OCI-M2 (cell line): Measurements from ENCODE around the gene LMX1B.
"Not testable (repeated sequence)": the region's sequence is repeated elsewhere in the genome, so short reads cannot be mapped to it uniquely, and the experiment has no call there.

ENCODE experiments used
- DNase-seq: peaks from one replicate; lab custom pipeline; 2025; ENCODE audit not compliant: unreplicated experiment; lab: John Stamatoyannopoulos, UW

Gene LMX1B

DNA sequence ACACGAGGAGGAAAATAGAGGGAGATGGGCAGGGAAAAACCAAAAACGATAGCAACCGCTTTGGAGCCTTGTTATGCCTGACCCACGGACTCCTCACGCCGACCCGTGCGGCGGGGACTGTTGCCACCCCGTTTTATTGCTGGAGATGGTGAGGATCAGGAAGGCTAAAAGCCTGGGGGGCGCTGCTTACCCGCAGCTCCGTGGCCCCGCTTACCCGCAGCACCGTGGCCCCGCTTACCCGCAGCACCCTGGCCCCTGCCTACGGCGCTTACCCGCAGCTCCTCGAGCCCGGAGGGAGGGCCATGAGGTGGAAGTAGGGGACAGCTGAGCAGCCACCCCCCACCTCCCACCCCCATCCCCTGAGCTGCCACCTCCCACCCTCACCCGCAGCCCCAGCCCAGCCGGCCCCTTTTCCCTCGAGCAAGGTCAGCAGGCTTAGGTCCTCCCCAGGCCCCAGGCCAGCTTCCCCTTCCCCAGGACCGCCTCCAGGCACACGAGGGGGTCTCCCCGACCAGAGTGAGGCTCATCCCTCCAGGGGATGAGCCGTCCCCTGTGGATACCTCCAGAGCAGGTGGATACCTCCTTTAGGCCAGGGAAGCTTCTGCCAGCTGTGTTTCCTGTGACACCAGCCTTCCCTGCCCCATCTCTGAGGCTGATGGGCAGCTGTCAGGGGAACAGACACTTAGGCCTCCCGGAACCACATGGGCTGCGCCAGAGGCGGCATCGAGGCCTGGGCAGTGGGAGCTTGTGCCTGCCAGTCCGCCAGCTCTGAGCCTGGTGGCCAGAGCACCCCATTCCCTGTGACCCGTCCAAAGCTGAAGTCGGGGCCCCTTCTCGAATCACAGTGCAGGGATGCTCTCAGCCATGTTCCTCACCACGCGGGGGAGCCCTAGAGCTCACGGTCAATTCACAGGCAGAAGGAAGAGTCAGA, 92.3 kb downstream of the LMX1B start:
- no peak for DNase-seq

DNA sequence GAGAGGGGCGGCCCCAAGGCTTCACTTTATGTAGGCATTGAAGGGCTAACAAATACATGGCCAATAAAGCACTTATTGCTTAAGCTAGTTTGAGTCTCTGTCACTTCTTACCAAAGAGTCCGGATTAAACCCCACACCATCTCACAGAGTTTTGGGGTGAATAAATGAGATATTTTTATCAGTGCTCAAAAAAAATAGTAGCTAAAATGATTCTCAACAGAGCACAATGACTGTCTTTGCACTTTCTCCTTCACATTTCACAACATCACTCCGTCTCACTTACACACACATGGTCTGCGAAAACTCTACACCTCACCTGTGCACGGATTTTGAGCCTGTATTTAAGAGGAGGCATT, 92.9 kb downstream of the LMX1B start:
- DNase-seq, result no peak

DNA sequence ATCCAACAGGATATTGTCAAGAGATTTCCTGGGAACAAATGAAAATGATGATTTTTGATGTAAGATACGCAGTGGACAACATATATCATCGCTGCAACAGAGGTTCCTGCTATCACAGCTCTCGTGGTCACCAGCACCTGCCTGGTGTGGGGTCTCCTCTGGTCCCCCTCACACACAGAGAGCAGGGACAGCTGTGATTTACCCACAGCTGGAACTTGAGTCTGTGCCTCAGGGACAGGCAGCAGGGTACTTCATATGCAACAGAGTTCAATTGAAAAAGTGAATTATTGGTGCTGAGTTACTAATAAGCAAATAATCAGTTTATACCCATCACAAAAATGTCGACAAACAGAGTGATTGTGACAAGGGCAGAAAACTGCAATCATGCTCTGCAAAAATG, 93.4 kb downstream of the LMX1B start:
- DNase-seq, result no peak

DNA sequence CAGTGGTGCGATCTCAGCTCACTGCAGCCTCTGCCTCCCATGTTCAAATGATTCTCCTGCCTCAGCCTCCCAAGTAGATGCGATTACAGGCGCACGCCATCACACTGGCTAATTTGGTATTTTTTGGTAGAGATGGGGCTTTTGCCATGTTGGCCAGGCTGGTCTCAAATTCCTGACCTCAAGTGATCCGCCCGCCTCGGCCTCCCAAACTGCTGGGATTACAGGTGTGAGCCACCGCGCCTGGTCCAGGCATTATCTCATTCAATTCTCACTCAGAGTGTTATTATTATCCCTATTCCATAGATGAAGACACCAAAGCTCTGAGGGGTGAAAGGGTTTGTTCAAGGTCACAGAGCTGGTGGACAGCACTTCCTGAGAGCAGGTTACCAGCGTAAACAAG, 94.0 kb downstream of the LMX1B start:
- DNase-seq, result not testable (repeated sequence)

DNA sequence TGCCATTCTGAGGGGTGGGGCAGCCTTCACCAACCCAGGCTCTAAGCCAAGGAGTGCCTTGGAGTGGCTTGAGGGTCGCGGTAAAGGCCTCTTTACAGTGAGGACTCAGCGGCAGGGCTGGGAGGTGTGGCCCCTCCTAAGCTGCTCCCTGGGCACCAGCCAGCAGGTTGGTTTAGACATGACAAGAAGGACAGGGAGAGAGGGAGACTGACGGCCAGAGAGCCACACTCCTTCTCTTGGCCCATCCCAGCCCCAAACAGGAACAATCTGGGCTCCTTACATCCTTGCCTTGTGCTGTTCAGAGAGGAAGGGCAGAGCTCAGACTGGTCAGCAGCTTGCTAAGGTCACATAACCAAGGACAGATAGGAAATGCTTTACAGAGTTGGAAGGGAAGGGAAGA, 94.5 kb downstream of the LMX1B start:
- no peak for DNase-seq

DNA sequence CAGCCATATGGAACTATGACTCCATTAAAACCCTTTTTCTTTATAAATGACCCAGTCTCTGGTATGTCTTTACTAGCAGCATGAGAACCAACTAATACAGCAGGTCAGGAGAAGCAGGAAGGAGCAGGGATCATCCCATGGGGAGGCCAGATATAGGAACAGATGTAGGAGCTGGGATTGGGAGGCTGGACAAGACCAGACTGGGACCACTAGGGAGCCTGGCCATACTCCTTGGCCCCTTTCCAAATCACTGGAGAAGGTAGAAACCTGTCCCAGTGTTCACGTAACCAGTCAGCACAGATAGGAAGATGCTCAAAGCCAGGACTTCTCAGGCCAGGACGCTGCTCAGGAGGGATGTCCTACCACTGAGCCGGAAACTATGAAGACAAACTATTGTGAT, 95.5 kb downstream of the LMX1B start:
- no peak for DNase-seq

DNA sequence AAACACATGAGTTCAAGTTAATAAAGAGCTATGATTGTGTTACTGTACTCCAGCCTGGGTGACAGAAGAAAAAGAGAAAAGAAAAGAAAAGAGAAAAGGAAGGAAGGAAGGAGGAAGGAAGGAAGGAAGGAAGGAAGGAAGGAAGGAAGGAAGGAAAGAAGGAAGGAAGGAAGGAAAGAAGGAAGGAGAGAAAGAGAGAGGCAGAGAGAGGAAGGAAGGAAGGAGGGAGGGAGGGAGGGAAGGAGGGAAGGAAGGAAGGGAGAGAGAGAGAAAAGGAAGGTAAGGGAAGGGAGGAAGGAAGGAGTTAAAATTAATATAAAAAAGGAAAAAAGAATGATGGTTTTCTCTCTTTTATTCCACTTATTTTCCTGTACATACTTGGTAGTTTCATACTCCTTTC, 101.7 kb downstream of the LMX1B start:
- DNase-seq, result no peak

DNA sequence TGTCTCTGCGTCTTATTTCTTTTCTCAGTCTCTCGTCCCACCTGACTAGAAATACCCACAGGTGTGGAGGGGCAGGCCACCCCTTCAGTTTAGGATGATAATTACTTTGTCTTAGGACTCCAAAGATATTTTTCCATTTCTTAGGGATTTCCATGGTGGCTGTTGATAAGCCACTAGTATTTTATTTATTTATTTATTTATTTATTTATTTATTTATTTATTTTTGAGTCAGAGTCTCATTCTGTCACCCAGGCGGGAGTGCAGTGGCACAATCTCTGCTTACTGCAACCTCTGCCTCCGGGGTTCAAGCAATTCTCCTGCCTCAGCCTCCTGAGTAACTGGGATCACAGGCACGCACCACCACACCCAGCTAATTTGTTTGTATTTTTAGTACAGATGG, 103.7 kb downstream of the LMX1B start:
- DNase-seq, result not testable (repeated sequence)

DNA sequence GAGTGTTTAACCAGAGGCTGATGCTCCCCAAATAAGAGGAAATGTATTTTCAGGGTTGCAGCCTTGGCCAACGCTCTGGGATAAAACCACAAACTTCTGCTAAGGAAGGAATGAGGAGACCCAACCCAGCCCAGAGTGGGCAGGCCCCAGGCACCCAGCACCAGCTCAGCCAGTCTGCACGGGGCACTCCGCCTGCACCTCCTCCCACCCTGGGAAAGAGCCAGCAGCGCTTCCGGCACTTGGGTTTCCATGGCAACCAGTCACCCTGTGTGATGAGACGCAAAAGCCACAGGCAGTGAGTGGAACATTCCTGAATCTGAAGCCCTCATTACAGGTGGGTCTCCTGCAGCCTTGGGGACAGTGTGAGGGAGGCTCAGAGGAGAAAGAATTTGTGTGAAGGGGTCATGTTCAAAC, 105.9 kb downstream of the LMX1B start:
- DNase-seq, result no peak

DNA sequence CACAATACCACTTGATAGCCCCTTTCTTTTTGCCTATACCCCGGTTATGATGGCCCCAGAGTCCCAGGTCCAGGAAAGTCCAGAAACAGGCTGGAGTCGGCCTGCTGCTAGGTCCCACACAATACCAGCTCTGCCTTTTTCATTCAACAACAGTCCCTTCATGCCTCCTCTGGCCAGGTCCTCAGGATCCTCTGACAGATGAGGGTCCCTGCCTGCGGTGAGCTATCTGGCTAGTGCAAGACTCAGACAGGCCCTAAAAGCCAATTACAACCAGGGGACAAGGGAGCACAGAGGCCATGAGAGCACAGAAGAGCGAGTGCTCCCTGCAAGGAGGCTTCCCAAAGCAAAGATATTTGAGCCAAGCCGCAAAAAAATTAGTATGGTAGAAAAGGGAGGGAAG, 106.3 kb downstream of the LMX1B start:
- no peak for DNase-seq

DNA sequence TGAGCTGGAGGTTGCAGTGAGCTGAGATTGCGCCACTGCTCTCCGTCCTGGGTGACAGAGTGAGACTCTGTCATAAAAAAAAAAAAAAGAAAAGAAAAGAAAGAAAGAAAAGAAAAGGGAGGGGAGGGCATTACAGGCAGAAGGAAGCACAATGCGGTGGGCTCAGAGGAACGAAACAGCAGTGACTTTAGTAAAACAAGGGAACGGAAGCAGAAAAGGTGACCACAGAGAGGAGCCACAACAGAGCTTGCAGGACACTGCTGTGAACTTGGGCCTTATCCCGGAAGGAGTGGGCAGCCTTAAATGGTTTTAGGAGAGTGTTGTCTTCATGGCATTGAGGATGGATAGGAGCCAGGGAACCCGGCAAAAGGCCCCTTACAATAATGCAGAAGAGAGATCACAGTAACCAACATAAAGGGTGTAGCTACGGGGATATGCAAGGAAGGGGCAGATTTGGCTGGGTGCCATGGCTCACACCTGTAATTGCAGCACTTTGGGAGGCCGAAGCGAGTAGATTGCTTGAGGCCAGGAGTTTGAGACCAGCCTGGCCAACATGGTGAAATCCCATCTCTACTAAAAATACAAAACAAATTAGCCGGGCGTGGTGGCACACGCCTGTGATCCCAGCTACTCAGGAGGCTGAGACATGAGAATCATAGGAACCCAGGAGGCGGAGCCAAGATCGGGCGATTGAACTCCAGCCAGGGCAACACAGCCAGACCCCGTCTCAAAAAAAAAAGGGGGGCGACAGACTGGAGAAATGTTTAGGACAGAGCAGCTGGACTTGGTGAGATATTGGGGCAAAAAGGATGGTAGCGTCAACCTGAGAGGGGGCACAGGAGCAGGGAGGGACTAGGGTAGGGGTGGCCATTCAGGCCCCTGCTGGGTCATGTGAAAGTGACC, 107.2 kb downstream of the LMX1B start:
- DNase-seq, result no peak

DNA sequence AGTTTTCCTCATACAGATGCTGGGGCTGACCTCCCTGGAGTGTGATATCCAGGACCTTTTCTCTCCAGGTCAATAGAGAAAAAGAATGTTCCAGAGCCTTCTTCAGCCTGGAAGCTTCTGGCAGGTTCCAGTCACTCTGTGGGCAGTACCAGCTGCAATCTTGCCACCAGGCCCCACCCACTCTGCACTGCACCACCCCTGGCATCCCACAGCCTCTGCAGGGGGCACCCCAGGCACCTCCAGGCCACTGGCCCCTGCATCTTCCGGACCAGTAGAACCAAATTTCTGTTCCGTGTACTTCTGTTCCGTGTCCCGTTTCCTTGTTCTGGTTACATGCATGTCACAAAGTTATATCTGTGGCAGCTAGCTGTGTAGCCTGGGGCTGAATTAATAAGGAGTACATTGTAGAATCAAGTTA, 107.8 kb downstream of the LMX1B start:
- no peak for DNase-seq

DNA sequence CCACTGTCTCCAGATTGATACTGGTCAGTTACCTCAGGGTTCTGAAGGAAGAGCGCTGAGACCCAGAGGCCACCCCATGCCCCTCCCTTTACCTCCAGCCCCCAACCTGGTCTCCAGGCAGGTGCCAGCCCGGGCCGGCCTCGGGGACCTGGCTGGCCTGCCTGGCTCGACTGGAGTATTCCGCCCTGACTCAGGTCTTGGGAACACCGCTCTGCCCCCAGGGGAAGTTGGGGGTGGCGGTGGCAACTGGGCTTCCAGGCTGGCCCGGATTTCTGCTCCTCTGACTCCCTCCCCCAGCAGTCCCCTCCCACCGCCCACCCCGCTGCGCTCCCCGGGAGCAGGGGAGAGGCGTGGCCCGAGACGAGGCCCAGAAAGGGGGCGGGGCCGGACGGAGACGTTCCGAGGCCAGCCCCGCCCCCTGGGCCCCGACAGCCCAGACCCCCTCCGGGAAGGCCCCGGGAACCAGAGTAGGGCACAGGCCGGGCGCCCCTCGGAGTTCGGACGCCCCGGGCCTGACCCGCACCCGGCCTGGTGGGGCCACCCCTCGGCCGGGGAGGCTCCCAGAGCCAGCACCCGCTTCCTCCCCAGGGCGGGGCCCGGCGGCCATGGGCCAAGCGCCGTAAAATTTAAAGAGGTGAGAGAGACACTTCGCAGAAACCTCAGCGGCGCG, 108.7 kb downstream of the LMX1B start:
- DNase-seq, result no peak

DNA sequence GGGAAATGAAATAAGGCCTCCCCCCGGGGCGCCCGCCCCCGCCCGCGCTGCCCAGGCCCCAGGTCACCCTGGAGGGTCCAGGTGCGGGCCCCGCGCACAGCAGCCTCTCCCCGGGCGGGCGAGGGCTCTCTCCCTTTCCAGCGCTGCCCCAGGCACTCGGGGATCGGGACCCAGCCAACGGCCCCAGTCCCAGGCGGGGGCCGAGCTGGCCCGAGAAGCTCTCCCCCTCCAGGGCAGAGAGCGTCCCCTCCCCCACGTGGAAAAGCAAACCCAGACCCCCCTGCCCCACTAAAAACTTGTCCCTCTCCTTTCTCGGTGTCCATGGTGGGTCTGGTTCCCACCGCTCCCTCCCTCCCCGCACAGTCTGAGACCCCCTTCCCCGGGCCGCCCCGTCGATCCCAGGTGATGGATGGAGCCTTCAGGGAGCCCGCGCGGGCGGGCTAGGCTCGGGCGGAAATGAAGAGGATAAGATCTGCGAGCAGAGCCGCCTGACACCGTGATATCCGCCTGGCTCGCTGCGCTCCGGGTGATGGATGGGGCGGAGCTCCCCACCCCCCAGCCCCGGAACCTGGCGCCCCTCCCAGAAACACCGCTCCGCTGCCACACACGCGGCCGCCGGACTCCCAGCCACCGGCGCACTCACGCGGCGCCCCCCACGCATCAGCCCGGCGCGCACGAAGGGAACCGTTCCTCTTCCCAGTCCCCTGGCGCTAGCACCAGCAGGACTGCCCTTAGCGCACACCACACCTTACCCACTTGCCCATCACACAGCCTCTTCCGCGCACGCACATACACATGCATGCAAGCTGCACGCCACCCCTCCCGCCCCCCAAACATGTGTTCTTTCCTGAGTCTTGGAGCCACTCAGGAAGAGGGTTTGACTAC, 109.4 kb downstream of the LMX1B start:
- no peak for DNase-seq

DNA sequence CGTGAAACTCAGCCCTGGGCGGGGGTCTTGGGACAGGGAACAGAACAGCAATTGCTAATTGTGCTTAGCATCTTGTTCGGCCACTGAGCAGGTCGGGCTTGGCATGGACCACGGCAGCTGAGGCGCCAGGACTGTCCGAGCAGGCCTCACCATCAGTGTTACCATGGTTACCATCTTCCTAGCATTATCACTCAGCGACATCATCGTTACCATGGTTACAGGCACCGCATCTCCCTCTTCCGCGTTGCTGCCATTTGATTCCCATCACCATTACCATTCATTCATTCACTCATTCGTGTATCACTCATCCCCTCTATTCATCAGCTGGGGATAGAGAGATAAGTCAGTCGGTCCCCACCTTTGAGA, 110.1 kb downstream of the LMX1B start:
- no peak for DNase-seq

DNA sequence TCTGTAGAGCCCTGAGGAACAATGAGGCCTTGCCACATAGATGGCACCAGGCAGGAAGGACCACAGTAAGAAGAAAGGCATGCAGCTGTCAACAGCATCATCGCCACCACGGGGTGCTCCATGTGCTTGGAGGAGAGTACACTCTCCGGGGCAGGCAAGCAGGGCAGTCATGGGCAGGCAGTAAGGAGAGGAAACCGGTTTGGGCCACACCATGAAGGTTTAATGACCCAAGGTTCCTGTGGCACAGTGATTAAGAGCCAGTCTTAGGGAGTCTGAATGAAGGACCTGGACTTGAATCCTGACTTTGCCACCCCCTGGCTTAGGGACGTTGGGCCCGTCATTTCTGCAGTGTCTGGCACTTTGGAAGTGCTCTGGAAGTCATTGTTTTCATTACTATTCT, 110.5 kb downstream of the LMX1B start:
- no peak for DNase-seq

DNA sequence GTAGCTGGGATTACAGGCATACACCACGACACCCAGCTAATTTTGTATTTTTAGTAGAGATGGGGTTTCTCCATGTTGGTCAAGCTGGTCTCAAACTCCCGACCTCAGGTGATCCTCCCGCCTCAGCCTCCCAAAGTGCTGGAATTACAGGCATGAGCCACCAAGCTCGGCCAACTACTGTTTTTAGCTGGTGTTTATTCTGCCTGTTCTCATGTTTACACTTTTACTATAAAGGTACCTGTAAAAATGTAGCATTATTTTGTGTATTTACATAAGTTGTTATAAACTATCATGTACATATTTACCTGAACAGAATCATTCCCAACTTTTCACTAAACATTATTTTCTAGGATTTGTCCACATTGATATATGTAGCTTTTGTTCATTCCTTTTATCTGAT, 111.8 kb downstream of the LMX1B start:
- DNase-seq, result not testable (repeated sequence)

DNA sequence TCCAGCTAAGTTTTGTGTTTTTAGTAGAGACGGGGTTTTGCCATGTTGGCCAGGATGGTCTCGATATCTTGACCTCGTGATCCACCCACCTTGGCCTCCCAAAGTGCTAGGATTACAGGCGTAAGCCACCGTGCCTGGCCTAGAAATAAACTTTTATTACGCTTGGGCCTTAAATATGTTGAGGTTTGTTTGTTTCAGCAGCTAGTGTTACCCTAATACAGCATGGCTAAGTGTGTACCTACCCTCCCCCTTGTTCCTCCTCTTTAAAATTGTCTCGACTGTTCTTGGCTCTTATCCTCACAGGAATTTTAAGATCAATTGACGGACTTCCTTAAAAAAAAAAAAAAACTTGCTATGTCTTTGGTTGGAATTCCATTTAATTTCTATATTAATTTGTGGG, 114.5 kb downstream of the LMX1B start:
- DNase-seq, result not testable (repeated sequence)

DNA sequence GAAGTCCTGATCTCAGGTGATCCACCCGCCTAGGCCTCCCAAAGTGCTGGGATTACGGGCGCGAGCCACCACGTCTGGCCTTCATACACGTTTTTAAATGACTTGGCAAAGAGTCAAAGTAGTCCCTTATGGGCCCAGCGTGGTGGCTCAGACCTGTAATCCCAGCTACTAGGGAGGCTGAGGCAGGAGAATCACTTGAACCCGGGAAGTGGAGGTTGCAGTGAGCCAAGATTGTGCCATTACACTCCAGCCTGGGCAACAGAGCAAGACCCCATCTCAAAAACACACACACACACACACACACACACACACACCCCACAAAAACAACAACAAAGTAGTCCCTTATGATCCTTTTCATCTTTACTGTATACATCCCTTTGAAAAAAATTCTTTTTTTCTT, 116.9 kb downstream of the LMX1B start:
- not testable (repeated sequence) for DNase-seq

DNA sequence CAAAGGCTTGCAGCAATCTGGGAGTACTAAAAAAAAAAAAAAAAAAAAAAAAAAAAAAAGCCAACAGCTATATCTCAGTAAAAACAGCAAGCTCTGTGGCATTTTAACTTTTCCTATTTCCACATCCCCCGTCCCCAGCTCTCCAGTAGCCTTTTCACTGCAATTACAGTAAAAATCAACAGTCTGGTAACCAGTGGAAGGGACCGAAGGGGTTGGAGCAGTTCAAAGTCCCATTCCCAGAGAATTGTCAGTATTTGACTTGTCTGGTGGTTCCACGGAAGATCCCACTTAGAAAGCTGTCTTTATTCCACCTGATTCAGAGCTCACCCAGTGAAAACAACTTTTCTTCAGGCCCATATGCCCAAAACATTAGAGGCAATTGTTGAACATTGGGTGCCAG, 119.3 kb downstream of the LMX1B start:
- no peak for DNase-seq

DNA sequence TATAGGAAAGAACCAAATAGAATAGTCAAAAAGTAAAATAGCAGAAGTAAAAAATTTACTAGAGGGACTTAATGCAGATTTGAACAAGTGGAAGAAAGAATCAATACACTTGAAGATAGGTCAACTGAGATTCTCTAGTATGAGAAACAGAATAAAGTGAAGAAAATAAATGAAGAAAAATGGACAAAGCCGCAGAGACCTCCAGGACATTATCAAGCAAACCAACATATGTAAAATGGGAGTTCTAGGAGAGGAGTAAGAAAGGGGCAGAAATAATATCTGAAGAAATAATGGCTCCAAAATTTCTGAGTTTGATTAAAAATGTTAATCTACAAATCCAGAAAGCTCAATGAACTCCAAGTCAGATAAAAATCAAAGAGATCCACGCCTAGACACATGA, 121.1 kb downstream of the LMX1B start:
- DNase-seq, result no peak
